ENCODE measurements around the gene INPP4A.

GRCh38 chr2:98572211-98572610 lies 127.6 kb downstream of the INPP4A start:
- TF ChIP-seq POLR2A (IDR thresholded peaks at IDR 0.05), result no peak
- TF ChIP-seq EP300 (IDR thresholded peaks at IDR 0.05), result no peak
- TF ChIP-seq CTCF (IDR thresholded peaks at IDR 0.05), result no peak

Measured in upper lobe of left lung (tissue), 4 donors.